ENCODE data around the gene FKBP4. TPM values are rescaled to one million over a fixed set of nuclear protein-coding genes. Genes with fewer than 3 reads are reported as not detected.
A peak's percentile ranks its signal among the peaks of the same experiment; 100 is the strongest.

Gene FKBP4, protein sequence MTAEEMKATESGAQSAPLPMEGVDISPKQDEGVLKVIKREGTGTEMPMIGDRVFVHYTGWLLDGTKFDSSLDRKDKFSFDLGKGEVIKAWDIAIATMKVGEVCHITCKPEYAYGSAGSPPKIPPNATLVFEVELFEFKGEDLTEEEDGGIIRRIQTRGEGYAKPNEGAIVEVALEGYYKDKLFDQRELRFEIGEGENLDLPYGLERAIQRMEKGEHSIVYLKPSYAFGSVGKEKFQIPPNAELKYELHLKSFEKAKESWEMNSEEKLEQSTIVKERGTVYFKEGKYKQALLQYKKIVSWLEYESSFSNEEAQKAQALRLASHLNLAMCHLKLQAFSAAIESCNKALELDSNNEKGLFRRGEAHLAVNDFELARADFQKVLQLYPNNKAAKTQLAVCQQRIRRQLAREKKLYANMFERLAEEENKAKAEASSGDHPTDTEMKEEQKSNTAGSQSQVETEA
- polyA plus RNA-seq (2013, experiment 1 of 2): 88.0 TPM
- polyA plus RNA-seq (2013, experiment 2 of 2): 86.2 TPM

DNA sequence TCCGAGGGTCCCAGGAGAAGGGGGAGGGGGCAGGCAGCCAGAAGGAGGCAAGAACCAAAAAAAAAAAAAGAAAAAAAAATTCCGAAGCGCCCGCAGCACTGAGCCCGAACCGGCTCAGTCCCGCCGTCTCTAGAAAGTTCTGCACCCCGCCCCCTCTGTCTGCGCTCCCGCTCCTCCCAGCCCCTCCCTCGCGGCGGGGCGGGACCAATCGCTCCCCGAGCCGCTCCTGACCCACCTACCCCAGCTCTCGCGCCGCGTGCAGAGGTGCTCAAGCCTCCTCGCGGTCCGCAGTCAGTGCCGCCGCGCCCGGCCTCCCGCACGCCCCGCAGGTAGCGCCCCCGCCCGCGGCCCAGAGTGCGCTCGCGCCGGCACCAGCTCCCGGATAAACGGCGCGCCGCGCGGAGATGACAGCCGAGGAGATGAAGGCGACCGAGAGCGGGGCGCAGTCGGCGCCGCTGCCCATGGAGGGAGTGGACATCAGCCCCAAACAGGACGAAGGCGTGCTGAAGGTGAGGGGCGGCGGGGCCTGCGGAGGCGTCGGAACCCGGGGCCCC, at the start of gene FKBP4:
Gene FKBP4 (plus strand): TSS at position 235 of the 554 bp plus-strand sequence. CDS start 170 bp downstream, at position 405.
- Histone ChIP-seq H3K36me3 (ENCODE audit: insufficient read depth, low read length) (peaks cover 35% of the 10 kb centered on the region), H3K4me1 (ENCODE audit: insufficient read depth, low read length) (no peaks in the 10 kb centered on the region; the same call in 1 of the 2 replicates), H3K27me3 (ENCODE audit: insufficient read depth, low read length) (peaks cover 12% of the 10 kb centered on the region), H3K4me3 (ENCODE audit: low read length) (peak within 1 kb of the TSS; percentile 76), H3K9me3 (ENCODE audit: insufficient read depth, low read depth, low read length) (no peaks in the 10 kb centered on the region), H3K27ac (ENCODE audit: low read depth, low read length) (peak within 1 kb of the TSS; percentile 48; the same call in 1 of the 2 replicates), H3K9ac (ENCODE audit: low read depth, low read length) (peak within 1 kb of the TSS; percentile 78)
- WGBS: under 1% methylated on average over 63 of the region's 63 CpGs

DNA sequence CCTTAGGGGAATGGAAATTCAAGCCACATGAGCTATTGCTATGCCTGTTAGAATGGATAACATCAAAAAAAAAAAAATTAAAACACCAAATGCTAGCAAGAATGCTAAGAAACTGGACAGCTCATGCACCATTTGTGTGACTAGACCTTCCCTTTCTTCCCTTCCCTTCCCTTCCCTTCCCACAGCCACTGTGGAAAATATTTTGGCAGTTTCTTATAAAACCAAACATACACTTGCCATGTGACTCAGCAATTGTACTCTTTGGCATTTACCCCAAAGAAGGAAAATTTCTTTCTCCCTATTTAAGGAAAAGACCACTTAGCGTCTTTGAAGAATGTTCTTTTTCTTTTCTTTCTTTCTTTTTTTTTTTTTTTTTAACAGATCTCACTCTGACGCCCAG, 49.1 kb upstream of the FKBP4 start:
- Histone ChIP-seq H3K9ac (ENCODE audit: low read depth, low read length) (no peak overlapping the region), H3K4me3 (ENCODE audit: low read length) (no peak overlapping the region), H3K27me3 (ENCODE audit: insufficient read depth, low read length) (no peaks in the 10 kb centered on the region), H3K27ac (ENCODE audit: low read depth, low read length) (no peak overlapping the region), H3K36me3 (ENCODE audit: insufficient read depth, low read length) (no peaks in the 10 kb centered on the region), H3K4me1 (ENCODE audit: insufficient read depth, low read length) (peaks cover 14% of the 10 kb centered on the region), H3K9me3 (ENCODE audit: insufficient read depth, low read depth, low read length) (no peaks in the 10 kb centered on the region)
- WGBS: 58% methylated on average over 2 of the region's 2 CpGs

DNA sequence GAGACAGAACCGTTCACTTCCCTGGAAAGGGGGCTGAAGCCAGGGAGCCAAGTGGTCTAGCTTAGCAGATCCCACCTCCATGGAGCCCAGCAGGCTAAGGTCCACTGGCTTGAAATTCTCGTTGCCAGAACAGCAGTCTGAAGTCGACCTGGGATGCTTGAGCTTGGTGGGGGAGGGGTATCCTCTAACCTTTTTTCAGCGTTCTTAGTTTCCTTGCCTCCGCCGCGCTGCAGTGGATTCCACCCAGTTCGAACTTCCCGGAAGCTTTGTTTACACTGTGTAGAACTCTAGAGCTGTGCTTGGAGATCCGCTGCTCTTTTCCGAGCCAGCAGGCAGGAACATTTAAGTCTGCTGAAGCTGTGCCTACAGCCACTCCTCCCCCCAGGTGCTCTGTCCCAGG, 45.2 kb upstream of the FKBP4 start:
- Histone ChIP-seq H3K9ac (ENCODE audit: low read depth, low read length) (no peak overlapping the region), H3K4me3 (ENCODE audit: low read length) (no peak overlapping the region), H3K9me3 (ENCODE audit: insufficient read depth, low read depth, low read length) (no peaks in the 10 kb centered on the region), H3K36me3 (ENCODE audit: insufficient read depth, low read length) (no peaks in the 10 kb centered on the region), H3K4me1 (ENCODE audit: insufficient read depth, low read length) (peaks cover 40% of the 10 kb centered on the region), H3K27ac (ENCODE audit: low read depth, low read length) (no peak overlapping the region), H3K27me3 (ENCODE audit: insufficient read depth, low read length) (peaks cover 25% of the 10 kb centered on the region)
- WGBS: 53% methylated on average over 11 of the region's 11 CpGs

DNA sequence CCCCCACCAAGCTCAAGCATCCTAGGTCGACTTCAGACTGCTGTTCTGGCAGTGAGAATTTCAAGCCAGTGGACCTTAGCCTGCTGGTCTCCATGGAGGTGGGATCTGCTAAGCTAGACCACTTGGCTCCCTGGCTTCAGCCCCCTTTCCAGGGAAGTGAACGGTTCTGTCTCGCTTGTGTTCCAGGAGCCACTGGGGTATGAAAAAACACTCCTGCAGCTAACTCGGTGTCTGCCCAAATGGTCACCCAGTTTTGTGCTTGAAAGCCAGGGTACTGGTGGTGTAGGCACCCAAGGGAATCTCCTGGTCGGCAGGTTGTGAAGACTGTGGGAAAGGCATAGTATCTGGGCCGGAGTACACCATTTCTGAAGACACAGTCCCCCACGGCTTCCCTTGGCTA, 44.6 kb upstream of the FKBP4 start:
- Histone ChIP-seq H3K4me3 (ENCODE audit: low read length) (no peak overlapping the region), H3K9me3 (ENCODE audit: insufficient read depth, low read depth, low read length) (no peaks in the 10 kb centered on the region), H3K4me1 (ENCODE audit: insufficient read depth, low read length) (peaks cover 41% of the 10 kb centered on the region), H3K36me3 (ENCODE audit: insufficient read depth, low read length) (no peaks in the 10 kb centered on the region), H3K27ac (ENCODE audit: low read depth, low read length) (no peak overlapping the region), H3K27me3 (ENCODE audit: insufficient read depth, low read length) (peaks cover 26% of the 10 kb centered on the region), H3K9ac (ENCODE audit: low read depth, low read length) (no peak overlapping the region)
- 69% methylated on average over 7 of the region's 7 CpGs for WGBS

DNA sequence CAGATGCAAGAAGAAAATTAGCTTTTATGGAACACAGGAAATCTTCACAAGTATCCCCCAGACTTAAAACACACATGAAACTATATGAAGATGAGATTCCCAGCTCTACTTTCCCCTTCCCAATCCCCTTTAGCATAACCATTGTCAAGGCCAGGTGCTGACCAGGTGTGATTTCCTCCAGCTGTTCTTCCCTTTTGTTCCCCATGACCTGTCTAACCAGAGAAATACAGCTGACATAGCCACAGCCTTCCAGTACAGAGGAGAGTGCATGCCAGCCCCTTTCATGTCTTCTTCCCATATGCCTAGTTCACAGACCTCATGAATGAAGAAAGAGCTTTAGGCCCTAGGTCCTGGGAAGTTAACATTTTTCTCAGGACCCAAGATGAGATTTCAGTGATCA, 43.5 kb upstream of the FKBP4 start:
- no peak overlapping the region for H3K4me3 ChIP-seq (ENCODE audit: low read length)
- peaks cover 41% of the 10 kb centered on the region for H3K4me1 ChIP-seq (ENCODE audit: insufficient read depth, low read length)
- no peak overlapping the region for H3K9ac ChIP-seq (ENCODE audit: low read depth, low read length)
- peaks cover 26% of the 10 kb centered on the region for H3K27me3 ChIP-seq (ENCODE audit: insufficient read depth, low read length)
- H3K36me3 ChIP-seq (ENCODE audit: insufficient read depth, low read length): no peaks in the 10 kb centered on the region
- no peaks in the 10 kb centered on the region for H3K9me3 ChIP-seq (ENCODE audit: insufficient read depth, low read depth, low read length)
- no peak overlapping the region for H3K27ac ChIP-seq (ENCODE audit: low read depth, low read length)

DNA sequence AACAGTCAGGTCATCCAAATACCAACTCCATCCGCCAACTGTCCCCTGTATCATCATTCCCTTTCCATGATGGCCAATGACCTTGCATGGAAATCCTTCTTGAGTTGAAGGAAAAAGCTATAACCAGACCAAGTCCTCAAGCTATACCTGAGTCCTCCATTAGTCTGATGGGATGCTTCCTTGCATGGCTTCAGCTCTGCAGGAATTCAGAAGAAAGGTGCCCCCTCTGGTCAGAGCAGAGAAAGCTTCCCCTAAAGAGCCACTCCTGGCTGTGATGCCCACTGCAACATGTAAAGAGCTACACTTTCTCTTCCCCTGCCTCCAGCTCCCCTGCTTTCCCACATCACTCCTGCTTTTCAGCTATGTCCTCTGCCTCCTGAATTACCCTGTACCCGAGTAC, 43.1 kb upstream of the FKBP4 start:
- no peak overlapping the region for H3K27ac ChIP-seq (ENCODE audit: low read depth, low read length)
- no peak overlapping the region for H3K9ac ChIP-seq (ENCODE audit: low read depth, low read length)
- H3K4me1 ChIP-seq (ENCODE audit: insufficient read depth, low read length): peaks cover 41% of the 10 kb centered on the region
- peaks cover 26% of the 10 kb centered on the region for H3K27me3 ChIP-seq (ENCODE audit: insufficient read depth, low read length)
- no peaks in the 10 kb centered on the region for H3K36me3 ChIP-seq (ENCODE audit: insufficient read depth, low read length)
- 60% methylated on average over 2 of the region's 2 CpGs for WGBS
- H3K9me3 ChIP-seq (ENCODE audit: insufficient read depth, low read depth, low read length): no peaks in the 10 kb centered on the region
- no peak overlapping the region for H3K4me3 ChIP-seq (ENCODE audit: low read length)

DNA sequence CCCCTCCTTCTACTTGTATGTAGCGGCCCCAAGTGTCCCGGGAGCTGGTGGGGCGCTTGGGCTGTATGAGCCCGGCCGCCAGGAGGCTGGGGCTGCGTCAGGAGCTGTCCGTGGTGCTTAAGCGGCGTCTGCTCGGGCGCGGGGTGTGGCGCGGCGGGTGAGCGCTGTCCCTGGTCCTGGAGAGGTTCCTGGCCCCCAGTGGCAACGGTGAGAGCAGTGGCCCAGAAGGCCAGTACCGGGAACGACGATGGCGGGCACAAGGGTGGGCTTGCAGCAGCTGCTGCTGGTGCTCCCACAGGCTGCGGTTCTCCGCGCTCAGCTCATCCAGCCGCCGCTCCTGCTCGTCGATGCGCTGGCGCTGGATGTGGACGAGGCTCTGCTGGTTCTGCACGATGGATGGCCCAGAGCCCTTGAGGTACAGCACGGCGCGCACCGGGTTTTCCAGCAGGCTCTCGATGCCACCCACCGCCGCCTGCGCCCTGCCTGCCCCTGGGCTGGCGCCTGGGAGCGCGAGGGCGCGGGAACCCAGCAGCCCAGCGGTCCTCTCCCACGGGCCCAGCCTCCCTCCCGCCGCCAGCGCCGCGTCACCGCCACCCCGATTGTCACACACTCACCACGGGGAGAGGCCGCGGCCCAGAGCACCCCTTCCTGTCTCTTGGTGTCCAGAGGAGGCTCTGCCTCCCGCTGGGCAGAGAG, 41.9 kb upstream of the FKBP4 start:
- Histone ChIP-seq H3K9ac (ENCODE audit: low read depth, low read length) (no peak overlapping the region), H3K27me3 (ENCODE audit: insufficient read depth, low read length) (peaks cover 26% of the 10 kb centered on the region), H3K4me1 (ENCODE audit: insufficient read depth, low read length) (peaks cover 41% of the 10 kb centered on the region), H3K9me3 (ENCODE audit: insufficient read depth, low read depth, low read length) (no peaks in the 10 kb centered on the region), H3K4me3 (ENCODE audit: low read length) (peak overlapping the region; percentile 42; the same call in 1 of the 2 replicates), H3K36me3 (ENCODE audit: insufficient read depth, low read length) (no peaks in the 10 kb centered on the region), H3K27ac (ENCODE audit: low read depth, low read length) (no peak overlapping the region)
- WGBS: 15% methylated on average over 58 of the region's 58 CpGs

DNA sequence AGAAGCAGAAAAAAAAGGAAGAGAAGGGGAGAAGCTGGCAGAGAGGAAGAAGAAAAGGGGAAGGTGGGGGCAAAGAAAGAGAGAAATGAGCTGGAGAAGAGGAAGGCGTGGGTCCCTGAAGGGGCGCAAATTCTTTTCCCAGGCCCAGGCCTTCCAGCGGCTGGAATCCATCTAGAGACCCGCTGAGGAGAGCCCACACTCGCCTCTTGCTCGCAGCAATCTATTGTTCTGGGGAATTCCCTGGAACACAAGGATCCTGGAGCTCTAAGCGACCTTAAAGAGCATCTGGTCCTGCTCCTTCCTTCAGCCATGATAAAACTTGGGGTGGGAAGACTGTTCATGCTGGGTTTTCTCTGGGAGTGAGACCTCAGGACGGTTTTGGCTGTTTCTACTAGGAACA, 41.2 kb upstream of the FKBP4 start:
- Histone ChIP-seq H3K9me3 (ENCODE audit: insufficient read depth, low read depth, low read length) (no peaks in the 10 kb centered on the region), H3K27me3 (ENCODE audit: insufficient read depth, low read length) (peaks cover 26% of the 10 kb centered on the region), H3K4me3 (ENCODE audit: low read length) (no peak overlapping the region; the same call in 1 of the 2 replicates), H3K27ac (ENCODE audit: low read depth, low read length) (no peak overlapping the region), H3K9ac (ENCODE audit: low read depth, low read length) (no peak overlapping the region), H3K4me1 (ENCODE audit: insufficient read depth, low read length) (peaks cover 41% of the 10 kb centered on the region), H3K36me3 (ENCODE audit: insufficient read depth, low read length) (no peaks in the 10 kb centered on the region)
- WGBS: 37% methylated on average over 8 of the region's 8 CpGs

DNA sequence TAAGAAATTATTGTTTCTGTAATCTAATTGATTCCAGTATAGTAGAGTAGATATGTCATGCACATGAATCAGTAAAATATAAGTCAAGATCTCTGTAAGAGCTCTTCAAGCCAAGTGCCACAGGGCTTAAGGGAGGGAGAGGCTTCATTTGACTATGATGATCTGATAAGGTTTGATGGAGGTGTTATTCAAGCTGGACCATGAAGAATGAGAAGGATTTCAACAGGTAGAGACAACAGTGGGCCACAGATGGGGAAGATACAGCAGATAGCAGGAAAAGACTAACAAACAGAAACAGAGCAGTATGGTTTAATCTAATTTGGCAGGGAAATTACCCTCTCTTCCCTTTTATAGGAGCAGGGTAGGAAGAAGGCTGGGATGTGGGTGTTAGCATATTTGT, 40.6 kb upstream of the FKBP4 start:
- H3K36me3 ChIP-seq (ENCODE audit: insufficient read depth, low read length): no peaks in the 10 kb centered on the region
- H3K4me3 ChIP-seq (ENCODE audit: low read length): no peak overlapping the region
- no peaks in the 10 kb centered on the region for H3K9me3 ChIP-seq (ENCODE audit: insufficient read depth, low read depth, low read length)
- peaks cover 40% of the 10 kb centered on the region for H3K4me1 ChIP-seq (ENCODE audit: insufficient read depth, low read length)
- peaks cover 26% of the 10 kb centered on the region for H3K27me3 ChIP-seq (ENCODE audit: insufficient read depth, low read length)
- H3K27ac ChIP-seq (ENCODE audit: low read depth, low read length): no peak overlapping the region
- no peak overlapping the region for H3K9ac ChIP-seq (ENCODE audit: low read depth, low read length)

DNA sequence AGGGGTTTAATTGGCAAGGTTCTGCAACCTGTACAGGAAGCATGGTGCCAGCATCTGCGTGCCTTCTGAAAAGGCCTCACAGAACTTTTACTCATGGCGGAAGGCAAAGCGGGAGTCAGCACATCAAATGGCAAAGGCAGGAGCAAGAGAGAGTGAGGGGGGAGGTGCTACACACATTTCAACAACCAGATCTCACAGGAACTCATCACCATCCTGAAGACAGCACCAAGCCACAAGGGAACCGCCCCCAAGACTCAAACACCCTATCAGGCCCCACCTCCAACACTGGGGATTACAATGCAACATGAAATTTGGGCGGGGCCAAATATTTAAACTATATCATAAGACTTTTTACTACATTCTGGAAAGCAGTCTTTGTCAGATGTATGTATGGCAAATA, 38.0 kb upstream of the FKBP4 start:
- H3K4me3 ChIP-seq (ENCODE audit: low read length): no peak overlapping the region
- WGBS: 72% methylated on average over 5 of the region's 5 CpGs
- H3K27ac ChIP-seq (ENCODE audit: low read depth, low read length): no peak overlapping the region
- peaks cover 26% of the 10 kb centered on the region for H3K27me3 ChIP-seq (ENCODE audit: insufficient read depth, low read length)
- no peak overlapping the region for H3K9ac ChIP-seq (ENCODE audit: low read depth, low read length)
- H3K4me1 ChIP-seq (ENCODE audit: insufficient read depth, low read length): peaks cover 16% of the 10 kb centered on the region; the same call in 1 of the 2 replicates
- H3K9me3 ChIP-seq (ENCODE audit: insufficient read depth, low read depth, low read length): no peaks in the 10 kb centered on the region
- H3K36me3 ChIP-seq (ENCODE audit: insufficient read depth, low read length): no peaks in the 10 kb centered on the region

DNA sequence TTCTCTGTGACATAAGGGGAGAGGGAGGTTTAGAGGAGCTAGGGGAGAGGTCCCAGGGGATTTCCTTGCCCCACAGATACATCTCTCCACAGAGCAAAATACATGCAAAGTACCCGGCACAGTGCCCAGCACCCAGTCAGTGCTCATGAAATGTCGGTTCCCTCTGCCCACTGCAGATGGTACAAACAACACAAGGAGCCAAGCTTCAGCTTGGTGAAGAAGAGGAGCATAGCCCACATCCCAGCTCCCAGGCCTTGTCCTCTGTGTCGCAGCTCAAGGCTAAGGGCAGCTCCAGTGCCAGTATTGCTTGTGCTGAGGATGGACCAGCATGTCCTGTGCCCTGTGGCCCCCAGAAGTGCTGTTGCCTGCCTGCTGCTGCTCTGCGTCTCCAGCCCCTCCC, 35.0 kb upstream of the FKBP4 start:
- Histone ChIP-seq H3K4me1 (ENCODE audit: insufficient read depth, low read length) (no peaks in the 10 kb centered on the region), H3K27ac (ENCODE audit: low read depth, low read length) (no peak overlapping the region), H3K9ac (ENCODE audit: low read depth, low read length) (no peak overlapping the region), H3K36me3 (ENCODE audit: insufficient read depth, low read length) (no peaks in the 10 kb centered on the region), H3K9me3 (ENCODE audit: insufficient read depth, low read depth, low read length) (no peaks in the 10 kb centered on the region), H3K4me3 (ENCODE audit: low read length) (no peak overlapping the region), H3K27me3 (ENCODE audit: insufficient read depth, low read length) (no peaks in the 10 kb centered on the region)
- 72% methylated on average over 4 of the region's 4 CpGs for WGBS

Data from HUES64 (cell line).